NCI-H345 treated with DMSO at 0.1 percent for 48 hours (cell line): Measurements from ENCODE around the gene TULP3.

Experiments
- DNase-seq: peaks from one replicate; lab custom pipeline; 2025; ENCODE audit not compliant: unreplicated experiment; lab: John Stamatoyannopoulos, UW

The TULP3 gene

GRCh38 chr12:2925322-2925995 lies 34.8 kb downstream of the TULP3 start:
- DNase-seq, result no peak

- no peak for DNase-seq
Measured at GRCh38 chr12:2930865-2931264, 40.2 kb downstream of the TULP3 start.

GRCh38 chr12:2933586-2933985 lies 42.9 kb downstream of the TULP3 start:
- no peak for DNase-seq

- DNase-seq, result no peak
Measured at GRCh38 chr12:2934371-2934770, 43.7 kb downstream of the TULP3 start.

GRCh38 chr12:2936301-2936700 lies 45.6 kb downstream of the TULP3 start:
- no peak for DNase-seq

- DNase-seq, result no peak
Measured at GRCh38 chr12:2937500-2937899, 46.8 kb downstream of the TULP3 start.

GRCh38 chr12:2939191-2939590 lies 48.5 kb downstream of the TULP3 start:
- no peak for DNase-seq

GRCh38 chr12:2940564-2940963 lies 49.9 kb downstream of the TULP3 start:
- no peak for DNase-seq

- no peak for DNase-seq
Measured at GRCh38 chr12:2941524-2941923, 50.8 kb downstream of the TULP3 start.

GRCh38 chr12:2944401-2945047 lies 53.8 kb downstream of the TULP3 start:
- DNase-seq, result peak; percentile 20

GRCh38 chr12:2949411-2949810 lies 58.7 kb downstream of the TULP3 start:
- DNase-seq, result no peak

GRCh38 chr12:2955888-2956287 lies 65.2 kb downstream of the TULP3 start:
- DNase-seq, result no peak

GRCh38 chr12:2957816-2958431 lies 67.2 kb downstream of the TULP3 start:
- DNase-seq, result no peak

- DNase-seq, result peak; percentile 60
Measured at GRCh38 chr12:2958432-2959191, 67.9 kb downstream of the TULP3 start.

- DNase-seq, result peak; percentile 12
Measured at GRCh38 chr12:2959192-2959504, 68.5 kb downstream of the TULP3 start, which contains the start of gene TEAD4. TSS of gene TEAD4 (plus strand) at chr12:2959397.

- DNase-seq, result no peak
Measured at GRCh38 chr12:2959505-2960389, 69.1 kb downstream of the TULP3 start.

- DNase-seq, result no peak
Measured at GRCh38 chr12:2960390-2960956, 69.8 kb downstream of the TULP3 start.

- no peak for DNase-seq
Measured at GRCh38 chr12:2960996-2961616, 70.4 kb downstream of the TULP3 start.

- DNase-seq, result no peak
Measured at GRCh38 chr12:2961705-2962104, 71.0 kb downstream of the TULP3 start.

- no peak for DNase-seq
Measured at GRCh38 chr12:2963154-2963759, 72.6 kb downstream of the TULP3 start.
